ENCODE results near the gene ADIPOQ. TPM values are rescaled to one million over a fixed set of nuclear protein-coding genes. Genes with fewer than 3 reads are reported as not detected.
A peak's percentile ranks its signal among the peaks of the same experiment; 100 is the strongest.

The ADIPOQ gene
- polyA plus RNA-seq, 1 donor (not counting 4 experiments of a cell fraction or from before 2014, with no cell fraction given), result not detected

DNA sequence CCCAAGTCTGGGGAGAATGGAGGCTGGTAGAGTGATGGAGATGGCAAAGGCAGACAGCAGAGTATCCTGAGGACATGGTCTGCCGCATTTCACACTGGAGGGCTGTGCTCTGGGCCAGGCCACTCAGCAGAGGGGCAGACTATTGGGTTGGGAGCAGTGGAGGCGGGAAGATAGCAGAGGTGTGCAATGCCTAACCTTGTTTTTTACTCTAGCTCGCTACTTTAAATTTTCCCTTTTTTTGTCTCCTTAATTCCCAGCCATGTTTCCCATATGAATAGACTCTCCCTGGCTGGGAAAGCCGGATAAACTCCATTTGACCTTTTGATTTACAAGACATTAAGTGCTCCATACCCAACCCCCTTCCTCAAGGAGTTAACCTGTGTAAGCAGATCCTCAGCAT is 54.4 kb downstream of the ADIPOQ start:
- H3K9me3 ChIP-seq (ENCODE audit: control insufficient read depth, low read depth, low read length), result no peaks in the 10 kb centered on the region
- no peak overlapping the region for H3K9ac ChIP-seq (ENCODE audit: control insufficient read depth, extremely low read depth, insufficient read depth, low read length)
- H3K4me3 ChIP-seq (ENCODE audit: control insufficient read depth in 2 of 3, extremely low read depth in 1 of 3, insufficient read depth in 2 of 3, low read depth in 1 of 3, low read length in 3 of 3), result no peak overlapping the region
- TF ChIP-seq, protein P1, sequence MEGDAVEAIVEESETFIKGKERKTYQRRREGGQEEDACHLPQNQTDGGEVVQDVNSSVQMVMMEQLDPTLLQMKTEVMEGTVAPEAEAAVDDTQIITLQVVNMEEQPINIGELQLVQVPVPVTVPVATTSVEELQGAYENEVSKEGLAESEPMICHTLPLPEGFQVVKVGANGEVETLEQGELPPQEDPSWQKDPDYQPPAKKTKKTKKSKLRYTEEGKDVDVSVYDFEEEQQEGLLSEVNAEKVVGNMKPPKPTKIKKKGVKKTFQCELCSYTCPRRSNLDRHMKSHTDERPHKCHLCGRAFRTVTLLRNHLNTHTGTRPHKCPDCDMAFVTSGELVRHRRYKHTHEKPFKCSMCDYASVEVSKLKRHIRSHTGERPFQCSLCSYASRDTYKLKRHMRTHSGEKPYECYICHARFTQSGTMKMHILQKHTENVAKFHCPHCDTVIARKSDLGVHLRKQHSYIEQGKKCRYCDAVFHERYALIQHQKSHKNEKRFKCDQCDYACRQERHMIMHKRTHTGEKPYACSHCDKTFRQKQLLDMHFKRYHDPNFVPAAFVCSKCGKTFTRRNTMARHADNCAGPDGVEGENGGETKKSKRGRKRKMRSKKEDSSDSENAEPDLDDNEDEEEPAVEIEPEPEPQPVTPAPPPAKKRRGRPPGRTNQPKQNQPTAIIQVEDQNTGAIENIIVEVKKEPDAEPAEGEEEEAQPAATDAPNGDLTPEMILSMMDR (optimal IDR thresholded peaks at IDR 0.05 in 1 of 3, IDR thresholded peaks at IDR 0.05 in 1 of 3, conservative IDR thresholded peaks at IDR 0.05 in 1 of 3; ENCODE audit: extremely low read depth in 1 of 3, insufficient read depth in 2 of 3, low read length in 3 of 3), result no peak
- no peak for TF ChIP-seq EZH2 (IDR thresholded peaks at IDR 0.05; ENCODE audit: low read length)
- no peaks in the 10 kb centered on the region for H3K9me1 ChIP-seq (ENCODE audit: control insufficient read depth, extremely low read depth, insufficient read depth, low read length)
- H3K79me2 ChIP-seq (ENCODE audit: control insufficient read depth, insufficient read depth, low read length), result no peaks in the 10 kb centered on the region
- no peak for FAIRE-seq
- no peak overlapping the region for H3K27ac ChIP-seq (ENCODE audit: control insufficient read depth, insufficient read depth, low read length)
- H3K36me3 ChIP-seq (ENCODE audit: control insufficient read depth in 2 of 2, extremely low read depth in 1 of 2, insufficient read depth in 2 of 2, low read length in 2 of 2), result no peaks in the 10 kb centered on the region
- H3K4me1 ChIP-seq (ENCODE audit: control insufficient read depth, extremely low read depth, insufficient read depth, low read length), result peaks cover 10% of the 10 kb centered on the region
- H3K27me3 ChIP-seq (ENCODE audit: control insufficient read depth, extremely low read depth, insufficient read depth, low read length), result no peaks in the 10 kb centered on the region
- no peaks in the 10 kb centered on the region for H4K20me1 ChIP-seq (ENCODE audit: control insufficient read depth, extremely low read depth, insufficient read depth, low read length)
- dilution Hi-C loops (cut with MboI; ENCODE audit: extremely low pct_ligation_motif_present, low sequenced_read_pairs), result no loop called here
- no peak for DNase-seq (ENCODE audit: low read depth, low spot score)
- no peak overlapping the region for H3K4me2 ChIP-seq (ENCODE audit: control insufficient read depth, extremely low read depth, insufficient read depth, low read depth, low read length)
- H2AFZ ChIP-seq (ENCODE audit: control insufficient read depth, low read length), result no peak overlapping the region

DNA sequence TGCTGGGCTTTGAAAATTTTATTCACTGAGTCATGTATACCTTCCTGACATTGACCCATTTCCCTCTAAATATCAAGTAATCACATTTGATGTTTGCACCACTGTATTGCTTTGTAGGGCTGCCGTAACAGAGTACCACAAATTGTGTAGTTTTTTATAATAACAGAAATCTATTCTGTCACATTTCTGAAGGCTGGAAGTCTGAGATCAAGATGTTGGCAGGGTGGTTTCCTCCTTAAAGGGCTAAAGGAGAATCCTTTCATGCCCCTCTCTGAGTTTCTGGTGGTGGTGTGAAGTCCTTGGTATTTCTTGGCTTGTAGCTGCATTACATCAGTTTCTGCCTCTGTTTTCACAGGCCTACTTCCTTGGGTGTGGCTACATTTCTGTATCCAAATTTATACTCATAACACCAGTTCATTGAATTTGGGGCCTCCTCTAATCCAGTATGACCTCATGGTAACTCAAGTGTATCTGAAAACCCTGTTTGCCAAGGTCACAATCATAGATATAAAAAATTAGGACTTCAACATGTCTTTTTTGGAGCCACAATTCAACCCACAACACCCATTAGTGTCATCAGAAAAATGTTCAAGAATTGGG is 58.7 kb downstream of the ADIPOQ start:
- no peak for TF ChIP-seq EZH2 (IDR thresholded peaks at IDR 0.05; ENCODE audit: low read length)
- TF ChIP-seq, protein P1 (optimal IDR thresholded peaks at IDR 0.05 in 1 of 3, IDR thresholded peaks at IDR 0.05 in 1 of 3, conservative IDR thresholded peaks at IDR 0.05 in 1 of 3; ENCODE audit: extremely low read depth in 1 of 3, insufficient read depth in 2 of 3, low read length in 3 of 3), result no peak
- no peak overlapping the region for H3K4me3 ChIP-seq (ENCODE audit: control insufficient read depth in 2 of 3, extremely low read depth in 1 of 3, insufficient read depth in 2 of 3, low read depth in 1 of 3, low read length in 3 of 3)
- H3K79me2 ChIP-seq (ENCODE audit: control insufficient read depth, insufficient read depth, low read length), result no peaks in the 10 kb centered on the region
- FAIRE-seq (no peak), DNase-seq (ENCODE audit: low read depth, low spot score) (no peak)
- no peak overlapping the region for H3K9ac ChIP-seq (ENCODE audit: control insufficient read depth, extremely low read depth, insufficient read depth, low read length)
- H3K9me3 ChIP-seq (ENCODE audit: control insufficient read depth, low read depth, low read length), result no peaks in the 10 kb centered on the region
- dilution Hi-C loops (cut with MboI; ENCODE audit: extremely low pct_ligation_motif_present, low sequenced_read_pairs), result no loop called here
- H3K27ac ChIP-seq (ENCODE audit: control insufficient read depth, insufficient read depth, low read length), result peak overlapping the region; percentile 23
- no peaks in the 10 kb centered on the region for H4K20me1 ChIP-seq (ENCODE audit: control insufficient read depth, extremely low read depth, insufficient read depth, low read length)
- no peaks in the 10 kb centered on the region for H3K36me3 ChIP-seq (ENCODE audit: control insufficient read depth in 2 of 2, extremely low read depth in 1 of 2, insufficient read depth in 2 of 2, low read length in 2 of 2)
- H3K4me1 ChIP-seq (ENCODE audit: control insufficient read depth, extremely low read depth, insufficient read depth, low read length), result peaks cover 10% of the 10 kb centered on the region
- H2AFZ ChIP-seq (ENCODE audit: control insufficient read depth, low read length), result peak overlapping the region; percentile 30
- peak overlapping the region; percentile 33 for H3K4me2 ChIP-seq (ENCODE audit: control insufficient read depth, extremely low read depth, insufficient read depth, low read depth, low read length)
- H3K9me1 ChIP-seq (ENCODE audit: control insufficient read depth, extremely low read depth, insufficient read depth, low read length), result no peaks in the 10 kb centered on the region
- H3K27me3 ChIP-seq (ENCODE audit: control insufficient read depth, extremely low read depth, insufficient read depth, low read length), result no peaks in the 10 kb centered on the region
